Choroid plexus epithelial cell (primary cell): ENCODE data around the gene EXOC6.

ENCODE experiments used
- DNase-seq: peaks from one replicate; pipeline ENCODE4 v3.0.0-alpha.2; 2010; ENCODE audit warnings: low read depth
- H3K4me3 ChIP-seq: 2 replicates; pipeline ENCODE4 v1.5.1; 2011; ENCODE audit warnings: low read depth, mild to moderate bottlenecking, control low read depth, low read length, moderate library complexity
- CTCF ChIP-seq: conservative IDR thresholded peaks from 2 replicates; pipeline ENCODE4 v1.5.1; 2011; ENCODE audit warnings: low read depth, mild to moderate bottlenecking, control low read depth, inconsistent platforms, low read length, moderate library complexity

Gene EXOC6

GRCh38 chr10:92826061-92826460 lies 22.3 kb upstream of the EXOC6 start:
- TF ChIP-seq CTCF = no peak
- no peak for DNase-seq
- H3K4me3 ChIP-seq = no peak overlapping the region

DNA sequence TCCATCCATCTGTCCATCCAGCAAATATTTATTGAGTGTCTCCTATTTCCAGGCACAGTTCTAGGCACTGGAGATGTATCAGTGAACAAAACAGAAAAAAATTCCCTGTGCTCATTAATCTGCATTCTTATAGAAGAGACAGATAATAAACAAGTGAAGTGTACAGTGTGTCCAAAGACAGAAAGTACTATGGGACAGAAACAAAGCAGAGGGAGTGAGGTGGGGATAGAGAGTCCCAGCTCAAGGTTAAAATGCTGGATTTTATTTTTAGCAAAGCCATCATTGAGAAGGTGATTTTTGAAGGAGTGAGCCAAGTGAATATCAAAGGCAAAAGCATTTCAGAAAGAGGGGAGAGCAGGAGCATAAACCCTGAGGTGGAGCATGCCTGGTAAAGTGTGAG lies 21.8 kb upstream of the EXOC6 start:
- H3K4me3 ChIP-seq = no peak overlapping the region
- no peak for TF ChIP-seq CTCF

DNA sequence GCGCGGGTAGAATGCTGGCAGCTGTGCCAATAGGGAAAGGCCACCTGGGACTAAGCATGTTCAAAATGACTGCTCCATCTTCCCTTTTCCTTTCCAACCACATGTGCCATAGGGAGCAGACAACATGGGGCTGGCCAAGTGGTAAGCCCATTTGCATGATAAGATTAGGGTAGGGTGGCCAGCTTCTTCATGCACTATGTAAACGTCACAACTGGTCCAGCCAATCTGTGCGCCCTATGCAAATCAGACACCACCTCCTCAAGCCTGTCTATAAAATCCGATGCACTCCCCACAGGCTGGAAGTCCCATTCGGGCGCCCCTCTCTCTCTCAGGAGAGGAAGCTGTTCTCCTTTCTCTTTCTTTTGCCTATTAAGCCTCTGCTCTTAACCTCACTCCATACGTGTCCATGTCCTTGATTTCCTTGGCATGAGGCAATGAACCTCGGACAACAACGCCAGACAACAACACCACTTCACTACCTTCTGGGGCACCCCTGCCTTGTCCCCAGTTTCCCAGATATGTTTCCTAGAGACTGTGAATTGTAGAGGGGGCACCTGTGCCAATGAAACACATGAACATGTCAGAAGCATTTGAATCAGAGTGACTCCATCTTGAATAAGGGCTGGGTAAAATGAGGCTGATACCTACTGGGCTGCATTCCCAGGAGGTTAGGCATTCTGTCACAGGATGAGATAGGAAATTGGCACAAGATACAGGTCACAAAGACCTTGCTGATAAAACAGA lies 19.1 kb upstream of the EXOC6 start:
- H3K4me3 ChIP-seq = no peak overlapping the region
- TF ChIP-seq CTCF = no peak
- no peak for DNase-seq

More for the DNA sequence above, 21.8 kb upstream of the EXOC6 start:
- no peak for DNase-seq

- no peak for TF ChIP-seq CTCF
- DNase-seq = no peak
- no peak overlapping the region for H3K4me3 ChIP-seq
Measured at GRCh38 chr10:92829786-92830377, 18.4 kb upstream of the EXOC6 start.

DNA sequence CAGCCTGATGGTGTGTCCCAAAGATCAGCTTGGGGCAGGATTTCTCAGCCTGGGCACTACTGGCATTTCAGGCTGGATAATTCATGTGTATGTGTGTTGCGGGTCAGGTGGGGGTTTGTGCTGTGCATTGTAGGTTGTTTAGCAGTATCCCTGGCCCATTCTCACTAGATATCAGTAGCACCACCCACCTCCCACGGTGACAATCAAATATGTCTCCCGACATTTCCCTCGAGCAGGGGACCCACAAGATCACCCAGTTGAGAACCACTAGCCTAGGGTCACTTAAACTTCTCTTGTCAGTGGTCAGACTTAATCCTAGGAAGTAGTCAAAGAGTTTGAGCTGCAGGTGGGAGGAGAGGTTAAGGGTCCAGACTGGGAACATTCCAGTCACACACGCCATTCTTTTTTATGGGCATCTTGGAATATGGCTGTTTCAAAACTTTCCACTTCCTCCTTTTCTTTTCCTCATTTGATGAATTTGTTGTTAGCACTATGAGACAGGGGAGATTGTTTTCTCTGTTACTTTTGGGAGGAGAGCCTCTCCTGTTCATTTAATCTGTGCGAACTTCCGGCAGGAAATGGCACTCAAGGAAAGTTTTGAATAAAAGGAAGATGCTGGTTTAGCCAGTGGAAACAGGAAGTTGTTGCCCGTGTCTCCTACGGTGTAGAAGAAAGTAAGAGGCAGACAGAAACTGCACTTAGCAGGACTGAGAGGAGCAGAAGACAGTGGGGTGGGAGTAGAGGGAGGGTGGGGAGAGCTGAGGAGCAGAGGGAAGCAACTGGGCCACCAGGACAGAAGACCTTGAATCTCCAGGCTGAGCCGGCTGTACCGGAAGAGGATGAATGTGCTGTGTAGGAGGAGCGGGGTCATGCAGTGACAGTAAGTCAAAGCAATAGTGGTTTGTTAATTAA lies 17.6 kb upstream of the EXOC6 start:
- no peak for DNase-seq
- no peak for TF ChIP-seq CTCF
- H3K4me3 ChIP-seq = no peak overlapping the region

GRCh38 chr10:92832121-92832520 lies 16.2 kb upstream of the EXOC6 start:
- no peak for TF ChIP-seq CTCF
- no peak overlapping the region for H3K4me3 ChIP-seq
- DNase-seq = no peak
